Psoas muscle (tissue), 8 donors: ENCODE data around the gene NTSR2. TPM values are rescaled to one million over a fixed set of nuclear protein-coding genes. Genes with fewer than 3 reads are reported as not detected.

ENCODE experiments used
- ATAC-seq, 4 donors: fragments of 200-7000 bp; cut with Tn5 transposase; one replicate each; pipeline ENCODE4 v1.9.1; 2020; ENCODE audit warnings: moderate library complexity in 3 of 4, mild to moderate bottlenecking in 2 of 4
- DNase-seq, 2 donors: peaks; one replicate each; pipeline ENCODE4 v3.0.0-alpha.2; 2020
- H3K27ac ChIP-seq: fragments of 200-600 bp; one replicate; pipeline ENCODE4 v1.8.0; 2022
- H3K27me3 ChIP-seq, 3 donors: fragments of 200-600 bp in 1 of 3; one replicate each; pipeline versions ENCODE4 v1.6.1 to v1.8.0; 2013 to 2022; ENCODE audit warnings: low read length in 2 of 3, mild to moderate bottlenecking in 2 of 3, moderate library complexity in 1 of 3; ENCODE audit not compliant: insufficient read depth in 3 of 3
- H3K36me3 ChIP-seq, 2 donors: fragments of 200-600 bp in 1 of 2; one replicate each; pipeline versions ENCODE4 v1.6.1 to v1.8.0; 2013 to 2022; ENCODE audit warnings: low read depth in 1 of 2, mild to moderate bottlenecking in 1 of 2, moderate library complexity in 1 of 2; ENCODE audit not compliant: insufficient read depth in 1 of 2
- H3K4me1 ChIP-seq: fragments of 200-600 bp; one replicate; pipeline ENCODE4 v1.8.0; 2022
- H3K4me3 ChIP-seq: fragments of 200-600 bp; one replicate; pipeline ENCODE4 v1.8.0; 2022; ENCODE audit warnings: mild to moderate bottlenecking
- H3K9me3 ChIP-seq: fragments of 200-600 bp; one replicate; pipeline ENCODE4 v1.8.0; 2022
- CTCF ChIP-seq: fragments of 200-600 bp; IDR thresholded peaks from one replicate; pipeline ENCODE4 v1.8.0; 2022; ENCODE audit warnings: antibody characterized with exemption
- WGBS, 3 donors: extraction: QIAGEN DNeasy Blood & Tissue Kit; methylation state at CpG; one replicate each; pipeline versions ENCODE4 v1.1.6 to v1.1.7; 2013; 5-methylcytosine and 5-hydroxymethylcytosine counted together
- intact Hi-C, 2 donors: fragments of 100-400 bp; cut with DNase I; formaldehyde crosslinking; loops; one replicate each; pipeline versions ENCODE4 v1.11.0 to v1.14.2; 2022
- polyA plus RNA-seq, 3 donors: library from polyadenylated mRNA; stranded (reverse); fragments of 200-250 nt; gene quantifications; one replicate each; pipeline ENCODE4 v1.2.3, GENCODE V29; 2013
- total RNA-seq, 4 donors: library from RNA; stranded (reverse); fragmentation: NEBNext Ultra II Directional in 2 of 4; extraction: Animal tissue kit (Norgen Biotek cat#: 25700) in 2 of 4; gene quantifications; one replicate each; pipeline versions ENCODE4 v1.2.1 to v1.2.4, GENCODE V29; 2021 to 2023
- donor health status: healthy with polysubstance abuse.
- donor health status: DM: no; HTN: no; CAD: no; lungs with moderate emphysema.
- donor health status: Bipolar disorder and iron deficiency.
- donor health status: healthy.
- donor health status: DM: yes; HTN: yes; CAD: no.
- donor health status: DM: no; HTN: no; CAD: no.
- donor health status: DM: no; HTN: no; CAD: no.
- donor health status: DM: yes; HTN: yes; CAD: no.

Gene NTSR2
- total and polyA plus RNA-seq, 7 donors, result 0.18 to 0.97 (median 0.35) TPM; not detected in 1

GRCh38 chr2:11681722-11682589, 12.0 kb upstream of the NTSR2 start:
- Histone ChIP-seq H3K27ac (peak overlapping the region; percentile 83), H3K27me3 (no peaks in the 10 kb centered on the region), H3K4me3 (no peak overlapping the region), H3K4me1 (peaks cover 71% of the 10 kb centered on the region), H3K9me3 (no peaks in the 10 kb centered on the region), H3K36me3 (no peaks in the 10 kb centered on the region)
- peak; percentile 93 for TF ChIP-seq CTCF
- ATAC-seq (peak; percentile 66 to 75 (median 71)), DNase-seq (peak; percentile 46 to 86)
- 53 to 65% (median 64%) methylated on average over 27 to 31 of the region's 31 CpGs for WGBS, 3 donors
- intact Hi-C loops, result loop anchor here (5.0 to 10.0 kb wide), 3 partner anchors 85 to 207 kb away; no protein-coding TSS in a partner anchor

GRCh38 chr2:11680901-11681721, 11.1 kb upstream of the NTSR2 start:
- intact Hi-C loops, result loop anchor here (5.0 to 10.0 kb wide), 3 partner anchors 84 to 206 kb away; no protein-coding TSS in a partner anchor
- WGBS, 3 donors, result 77 to 87% (median 80%) methylated on average over 15 of the region's 15 CpGs
- Histone ChIP-seq H3K4me3 (no peak overlapping the region), H3K4me1 (peaks cover 77% of the 10 kb centered on the region), H3K27me3 (no peaks in the 10 kb centered on the region), H3K36me3 (no peaks in the 10 kb centered on the region), H3K27ac (peak overlapping the region; percentile 83), H3K9me3 (no peaks in the 10 kb centered on the region)
- no peak for ATAC-seq
- no peak for TF ChIP-seq CTCF
- no peak for DNase-seq

GRCh38 chr2:11680182-11680900, 10.3 kb upstream of the NTSR2 start:
- intact Hi-C loops, result loop anchor here (5.0 to 10.0 kb wide), 3 partner anchors 83 to 206 kb away; no protein-coding TSS in a partner anchor

More at GRCh38 chr2:11680182-11680900, 10.3 kb upstream of the NTSR2 start:
- ATAC-seq (peak; percentile 43 to 74 (median 66)), DNase-seq (peak in 1 of 2 donors; percentile 78)
- peaks cover 75% of the 10 kb centered on the region for H3K4me1 ChIP-seq
- no peaks in the 10 kb centered on the region for H3K27me3 ChIP-seq
- H3K27ac ChIP-seq, result peak overlapping the region; percentile 83
- no peaks in the 10 kb centered on the region for H3K36me3 ChIP-seq
- peak overlapping the region; percentile 55 for H3K4me3 ChIP-seq
- 35 to 46% (median 39%) methylated on average over 16 of the region's 16 CpGs for WGBS, 3 donors
- no peak for TF ChIP-seq CTCF
- no peaks in the 10 kb centered on the region for H3K9me3 ChIP-seq
